ENCODE data around the gene ESYT3. TPM values are rescaled to one million over a fixed set of nuclear protein-coding genes. Genes with fewer than 3 reads are reported as not detected.

Gene ESYT3
- total RNA-seq, 1 donor from 2014 or later, result 1.8 TPM

GRCh38 chr3:138439646-138440045 is 5.2 kb downstream of the ESYT3 start:
- no peak overlapping the region for H3K4me3 Mint-ChIP-seq (ENCODE audit: low read depth)
- no peak for TF ChIP-seq CTCF (IDR thresholded peaks at IDR 0.05; ENCODE audit: unreplicated experiment)
- H3K36me3 Mint-ChIP-seq (ENCODE audit: insufficient read depth), result no peaks in the 10 kb centered on the region
- peaks cover 12% of the 10 kb centered on the region for H3K4me1 Mint-ChIP-seq (ENCODE audit: low read depth)
- DNase-seq (ENCODE audit: low spot score, unreplicated experiment), result no peak
- H3K27me3 Mint-ChIP-seq, result peaks cover 57% of the 10 kb centered on the region
- H3K27ac Mint-ChIP-seq, result no peak overlapping the region
- no peaks in the 10 kb centered on the region for H3K9me3 Mint-ChIP-seq (ENCODE audit: low read depth)

- Mint-ChIP-seq H3K4me3 (ENCODE audit: low read depth) (no peak overlapping the region), H3K27me3 (peaks cover 53% of the 10 kb centered on the region), H3K27ac (no peak overlapping the region), H3K4me1 (ENCODE audit: low read depth) (peaks cover 12% of the 10 kb centered on the region), H3K9me3 (ENCODE audit: low read depth) (no peaks in the 10 kb centered on the region), H3K36me3 (ENCODE audit: insufficient read depth) (no peaks in the 10 kb centered on the region)
- DNase-seq (ENCODE audit: low spot score, unreplicated experiment), result no peak
- TF ChIP-seq CTCF (IDR thresholded peaks at IDR 0.05; ENCODE audit: unreplicated experiment), result no peak
Observed at GRCh38 chr3:138440121-138440521, 5.7 kb downstream of the ESYT3 start.

DNA sequence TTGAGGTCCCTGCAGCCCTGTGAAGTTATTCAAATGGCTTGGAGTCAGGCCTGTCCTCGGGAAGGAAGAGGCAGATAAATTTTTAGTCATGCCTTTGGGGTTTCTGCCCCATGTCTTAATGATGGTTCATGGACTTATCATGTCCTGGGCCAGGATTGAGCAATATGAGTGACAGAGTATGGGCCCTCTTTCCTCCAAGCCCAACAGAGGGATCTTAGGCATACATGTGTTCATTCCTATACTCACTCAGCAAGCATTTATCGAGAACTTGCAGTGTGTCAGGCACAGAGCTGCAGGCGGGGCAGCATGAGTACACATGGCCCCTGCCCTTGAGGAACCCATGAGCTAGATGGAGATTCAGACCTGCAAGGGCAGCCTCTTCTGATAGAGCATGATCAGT is 6.2 kb downstream of the ESYT3 start:
- no peak for DNase-seq (ENCODE audit: low spot score, unreplicated experiment)
- Mint-ChIP-seq H3K4me3 (ENCODE audit: low read depth) (no peak overlapping the region), H3K27ac (no peak overlapping the region), H3K36me3 (ENCODE audit: insufficient read depth) (no peaks in the 10 kb centered on the region), H3K9me3 (ENCODE audit: low read depth) (no peaks in the 10 kb centered on the region), H3K4me1 (ENCODE audit: low read depth) (peaks cover 12% of the 10 kb centered on the region), H3K27me3 (peaks cover 50% of the 10 kb centered on the region)
- TF ChIP-seq CTCF (IDR thresholded peaks at IDR 0.05; ENCODE audit: unreplicated experiment), result no peak

- no peaks in the 10 kb centered on the region for H3K9me3 Mint-ChIP-seq (ENCODE audit: low read depth)
- no peak overlapping the region for H3K27ac Mint-ChIP-seq
- no peak for TF ChIP-seq CTCF (IDR thresholded peaks at IDR 0.05; ENCODE audit: unreplicated experiment)
- H3K27me3 Mint-ChIP-seq, result peaks cover 43% of the 10 kb centered on the region
- no peak for DNase-seq (ENCODE audit: low spot score, unreplicated experiment)
- no peaks in the 10 kb centered on the region for H3K36me3 Mint-ChIP-seq (ENCODE audit: insufficient read depth)
- peaks cover 12% of the 10 kb centered on the region for H3K4me1 Mint-ChIP-seq (ENCODE audit: low read depth)
- no peak overlapping the region for H3K4me3 Mint-ChIP-seq (ENCODE audit: low read depth)
Observed at GRCh38 chr3:138441256-138441655, 6.8 kb downstream of the ESYT3 start.

GRCh38 chr3:138441742-138442141 is 7.3 kb downstream of the ESYT3 start:
- H3K4me1 Mint-ChIP-seq (ENCODE audit: low read depth), result peaks cover 12% of the 10 kb centered on the region
- H3K4me3 Mint-ChIP-seq (ENCODE audit: low read depth), result no peak overlapping the region
- TF ChIP-seq CTCF (IDR thresholded peaks at IDR 0.05; ENCODE audit: unreplicated experiment), result no peak
- DNase-seq (ENCODE audit: low spot score, unreplicated experiment), result no peak
- H3K36me3 Mint-ChIP-seq (ENCODE audit: insufficient read depth), result no peaks in the 10 kb centered on the region
- H3K27ac Mint-ChIP-seq, result no peak overlapping the region
- peaks cover 39% of the 10 kb centered on the region for H3K27me3 Mint-ChIP-seq
- H3K9me3 Mint-ChIP-seq (ENCODE audit: low read depth), result no peaks in the 10 kb centered on the region
